Measurements from ENCODE around the gene FAF2. TPM values are rescaled to one million over a fixed set of nuclear protein-coding genes. Genes with fewer than 3 reads are reported as not detected.

Gene FAF2
- total RNA-seq, 1 donor from 2014 or later: 32.3 TPM

- Histone ChIP-seq H3K79me2 (ENCODE audit: low read depth) (no peaks in the 10 kb centered on the region), H3K27me3 (no peaks in the 10 kb centered on the region), H3K27ac (no peak overlapping the region), H3K9ac (no peak overlapping the region), H3F3A (ENCODE audit: low read depth) (no peaks in the 10 kb centered on the region), H3K9me3 (ENCODE audit: low read depth) (no peaks in the 10 kb centered on the region), H2AFZ (replicated peaks) (no peak overlapping the region), H3K4me3 (no peak overlapping the region), H4K20me1 (ENCODE audit: low read depth) (no peaks in the 10 kb centered on the region), H3K36me3 (peaks cover 15% of the 10 kb centered on the region), H3K4me1 (no peaks in the 10 kb centered on the region), H3K4me2 (no peak overlapping the region)
- H3K9me3 Mint-ChIP-seq: no peaks in the 10 kb centered on the region
- TF ChIP-seq EZH2phosphoT487 (IDR thresholded peaks at IDR 0.05) (no peak), EZH2 (IDR thresholded peaks at IDR 0.05) (no peak), CTCF (IDR thresholded peaks at IDR 0.05) (no peak)
- peaks cover 37% of the 10 kb centered on the region for H3K36me3 Mint-ChIP-seq
- no peaks in the 10 kb centered on the region for H3K4me1 Mint-ChIP-seq
- DNase-seq (ENCODE audit: low spot score): no peak
- H3K4me3 Mint-ChIP-seq: no peak overlapping the region
- H3K27me3 Mint-ChIP-seq (ENCODE audit: insufficient read depth, low read depth): peaks cover under 1% of the 10 kb centered on the region
- no peak overlapping the region for H3K27ac Mint-ChIP-seq
Observed at GRCh38 chr5:176500511-176500910, 52.3 kb downstream of the FAF2 start.

- DNase-seq (ENCODE audit: low spot score): no peak
- Histone ChIP-seq H2AFZ (replicated peaks) (no peak overlapping the region), H3K27ac (no peak overlapping the region), H3K9ac (no peak overlapping the region), H3K9me3 (ENCODE audit: low read depth) (no peaks in the 10 kb centered on the region), H3K27me3 (no peaks in the 10 kb centered on the region), H3K4me3 (no peak overlapping the region), H4K20me1 (ENCODE audit: low read depth) (no peaks in the 10 kb centered on the region), H3F3A (ENCODE audit: low read depth) (no peaks in the 10 kb centered on the region), H3K4me2 (no peak overlapping the region), H3K36me3 (peaks cover 15% of the 10 kb centered on the region), H3K4me1 (no peaks in the 10 kb centered on the region), H3K79me2 (ENCODE audit: low read depth) (no peaks in the 10 kb centered on the region)
- no peak overlapping the region for H3K4me3 Mint-ChIP-seq
- TF ChIP-seq EZH2phosphoT487 (IDR thresholded peaks at IDR 0.05) (no peak), EZH2 (IDR thresholded peaks at IDR 0.05) (no peak), CTCF (IDR thresholded peaks at IDR 0.05) (no peak)
- no peaks in the 10 kb centered on the region for H3K9me3 Mint-ChIP-seq
- H3K4me1 Mint-ChIP-seq: no peaks in the 10 kb centered on the region
- no peak overlapping the region for H3K27ac Mint-ChIP-seq
- H3K27me3 Mint-ChIP-seq (ENCODE audit: insufficient read depth, low read depth): no peaks in the 10 kb centered on the region
- peaks cover 38% of the 10 kb centered on the region for H3K36me3 Mint-ChIP-seq
Observed at GRCh38 chr5:176501333-176501732, 53.1 kb downstream of the FAF2 start.

GRCh38 chr5:176503496-176503895, 55.3 kb downstream of the FAF2 start:
- H3K79me2 ChIP-seq (ENCODE audit: low read depth): no peaks in the 10 kb centered on the region
- no peak overlapping the region for H3K27ac Mint-ChIP-seq
- H3K4me1 Mint-ChIP-seq: no peaks in the 10 kb centered on the region
- no peaks in the 10 kb centered on the region for H3K27me3 Mint-ChIP-seq (ENCODE audit: insufficient read depth, low read depth)
- DNase-seq (ENCODE audit: low spot score): no peak
- H2AFZ ChIP-seq (replicated peaks): no peak overlapping the region
- H3K4me1 ChIP-seq: no peaks in the 10 kb centered on the region
- H3K4me2 ChIP-seq: no peak overlapping the region
- H3K9ac ChIP-seq: no peak overlapping the region
- H3K4me3 ChIP-seq: no peak overlapping the region
- H3K36me3 ChIP-seq: peaks cover 6% of the 10 kb centered on the region
- no peaks in the 10 kb centered on the region for H4K20me1 ChIP-seq (ENCODE audit: low read depth)
- H3K4me3 Mint-ChIP-seq: no peak overlapping the region
- H3K27me3 ChIP-seq: no peaks in the 10 kb centered on the region
- H3K27ac ChIP-seq: no peak overlapping the region
- H3K36me3 Mint-ChIP-seq: peaks cover 46% of the 10 kb centered on the region
- no peaks in the 10 kb centered on the region for H3K9me3 Mint-ChIP-seq
- H3F3A ChIP-seq (ENCODE audit: low read depth): no peaks in the 10 kb centered on the region
- H3K9me3 ChIP-seq (ENCODE audit: low read depth): no peaks in the 10 kb centered on the region
- TF ChIP-seq EZH2 (IDR thresholded peaks at IDR 0.05) (no peak), CTCF (IDR thresholded peaks at IDR 0.05) (no peak), EZH2phosphoT487 (IDR thresholded peaks at IDR 0.05) (no peak)

Data from neural progenitor cell (in vitro differentiated cells).